H1 (cell line): ENCODE measurements around the gene KCND3. TPM values are rescaled to one million over a fixed set of nuclear protein-coding genes. Genes with fewer than 3 reads are reported as not detected.

Experiments
- CTCF ChIP-seq, 3 experiments: IDR thresholded peaks; 1 replicate in 2 of 3; 2 replicates in 1 of 3; pipeline versions ENCODE4 v1.5.1 to v1.6.1; 2011; ENCODE audit warnings: low read length in 3 of 3, mild to moderate bottlenecking in 3 of 3, inconsistent platforms in 2 of 3, low read depth in 1 of 3, moderate library complexity in 1 of 3; ENCODE audit not compliant: insufficient read depth in 1 of 3; ENCODE audit errors: control extremely low read depth in 1 of 3
- polyA plus RNA-seq, 7 experiments: library from polyadenylated mRNA; depleted of rRNA in 3 of 7; stranded (reverse) in 5 of 7; unstranded in 2 of 7; fragments of >200 nt in 5 of 7; fragments of 200-250 nt in 2 of 7; gene quantifications; 1 replicate in 5 of 7; 2 replicates in 1 of 7; 4 replicates in 1 of 7; pipeline versions ENCODE4 v1.2.1 to v1.2.3, GENCODE V29; 2011 to 2013; ENCODE audit warnings: missing spikeins in 2 of 7, mixed read lengths in 2 of 7
- total RNA-seq: library from RNA; stranded (reverse); fragmentation: NEBNext Ultra II Directional; extraction: Animal tissue kit (Norgen Biotek cat#: 25700); gene quantifications from 2 replicates; pipeline ENCODE4 v1.2.1, GENCODE V29; 2021

Gene KCND3
- total and polyA plus RNA-seq, 2 of the 8 experiments (the other 6 are each of a cell fraction or from before 2014, with no cell fraction given): 0.14 to 0.48 TPM

- TF ChIP-seq CTCF (IDR thresholded peaks at IDR 0.05; ENCODE audit: control extremely low read depth in 1 of 3, insufficient read depth in 1 of 3, low read depth in 1 of 3, low read length in 3 of 3): no peak
Observed at GRCh38 chr1:112030157-112030556, 40.7 kb upstream of the KCND3 start (continued).
